Measurements from ENCODE around the gene HOXB8. TPM values are rescaled to one million over a fixed set of nuclear protein-coding genes. Genes with fewer than 3 reads are reported as not detected.

HOXB8 gene
- total and polyA plus RNA-seq, 2 experiments from 2014 or later = 0.31 to 0.57 TPM

DNA sequence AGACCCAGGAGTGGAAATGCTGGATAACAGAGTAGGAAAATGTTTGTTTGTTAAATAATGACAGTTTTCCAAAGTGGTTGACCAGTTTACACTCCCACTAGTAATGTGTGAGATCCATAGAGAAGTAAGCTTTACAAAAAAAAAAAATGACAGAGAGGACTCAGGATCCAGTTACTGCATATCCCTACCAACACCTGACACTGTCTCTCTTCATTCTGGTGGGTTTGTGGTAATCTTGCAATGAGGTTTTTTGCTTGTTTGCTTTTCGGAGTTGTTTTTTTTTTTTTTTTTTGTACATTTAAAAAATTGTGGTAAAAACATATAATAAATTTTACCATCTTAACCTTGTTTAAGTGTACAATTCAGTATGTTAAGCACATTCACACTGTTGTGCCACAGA is 34.6 kb upstream of the HOXB8 start:
- Histone ChIP-seq H3K9me2 (replicated peaks; ENCODE audit: insufficient read depth) (no peaks in the 10 kb centered on the region), H3K79me2 (no peaks in the 10 kb centered on the region), H3K4me2 (no peak overlapping the region), H3K36me3 (replicated peaks; ENCODE audit: insufficient read depth, low read depth) (no peaks in the 10 kb centered on the region), H3K27ac (no peak overlapping the region), H3K4me1 (ENCODE audit: insufficient read depth) (no peaks in the 10 kb centered on the region), H3K27me3 (peaks cover 66% of the 10 kb centered on the region), H3K9me3 (ENCODE audit: low read depth) (no peaks in the 10 kb centered on the region), H3K4me3 (no peak overlapping the region), H2AFZ (no peak overlapping the region), H4K20me1 (ENCODE audit: insufficient read depth, poor library complexity, severe bottlenecking) (no peaks in the 10 kb centered on the region)
- TF ChIP-seq EZH2 (IDR thresholded peaks at IDR 0.05; ENCODE audit: borderline replicate concordance) (no peak), EZH2phosphoT487 (IDR thresholded peaks at IDR 0.05; ENCODE audit: low read depth, severe bottlenecking, unreplicated experiment) (no peak)
- TF ChIP-seq, protein P1, sequence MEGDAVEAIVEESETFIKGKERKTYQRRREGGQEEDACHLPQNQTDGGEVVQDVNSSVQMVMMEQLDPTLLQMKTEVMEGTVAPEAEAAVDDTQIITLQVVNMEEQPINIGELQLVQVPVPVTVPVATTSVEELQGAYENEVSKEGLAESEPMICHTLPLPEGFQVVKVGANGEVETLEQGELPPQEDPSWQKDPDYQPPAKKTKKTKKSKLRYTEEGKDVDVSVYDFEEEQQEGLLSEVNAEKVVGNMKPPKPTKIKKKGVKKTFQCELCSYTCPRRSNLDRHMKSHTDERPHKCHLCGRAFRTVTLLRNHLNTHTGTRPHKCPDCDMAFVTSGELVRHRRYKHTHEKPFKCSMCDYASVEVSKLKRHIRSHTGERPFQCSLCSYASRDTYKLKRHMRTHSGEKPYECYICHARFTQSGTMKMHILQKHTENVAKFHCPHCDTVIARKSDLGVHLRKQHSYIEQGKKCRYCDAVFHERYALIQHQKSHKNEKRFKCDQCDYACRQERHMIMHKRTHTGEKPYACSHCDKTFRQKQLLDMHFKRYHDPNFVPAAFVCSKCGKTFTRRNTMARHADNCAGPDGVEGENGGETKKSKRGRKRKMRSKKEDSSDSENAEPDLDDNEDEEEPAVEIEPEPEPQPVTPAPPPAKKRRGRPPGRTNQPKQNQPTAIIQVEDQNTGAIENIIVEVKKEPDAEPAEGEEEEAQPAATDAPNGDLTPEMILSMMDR (IDR thresholded peaks at IDR 0.05; ENCODE audit: poor library complexity) = no peak
- no peak for DNase-seq (ENCODE audit: low spot score)
- 91% methylated on average over 1 of the region's 1 CpG for WGBS (ENCODE audit: low lambda C conversion rate, missing lambda C conversion rate)

DNA sequence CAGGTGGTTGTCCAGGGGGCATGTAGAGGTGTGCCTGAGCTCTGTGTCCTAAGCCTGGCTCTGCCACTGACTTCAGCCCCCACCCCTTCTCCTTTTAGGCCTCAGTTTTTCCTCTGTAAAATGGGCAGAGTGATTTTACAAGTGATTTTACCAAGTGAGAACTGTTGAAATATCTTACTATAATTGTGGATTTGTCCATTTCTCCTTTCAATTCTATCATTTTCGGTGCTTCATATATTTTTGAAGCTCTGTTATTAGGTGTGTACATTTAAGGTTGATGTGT is 32.8 kb upstream of the HOXB8 start:
- Histone ChIP-seq H3K4me3 (no peak overlapping the region), H4K20me1 (ENCODE audit: insufficient read depth, poor library complexity, severe bottlenecking) (no peaks in the 10 kb centered on the region), H3K27me3 (peaks cover 84% of the 10 kb centered on the region), H3K36me3 (replicated peaks; ENCODE audit: insufficient read depth, low read depth) (no peaks in the 10 kb centered on the region), H3K79me2 (no peaks in the 10 kb centered on the region), H3K9me3 (ENCODE audit: low read depth) (no peaks in the 10 kb centered on the region), H2AFZ (no peak overlapping the region), H3K27ac (no peak overlapping the region), H3K9me2 (replicated peaks; ENCODE audit: insufficient read depth) (no peaks in the 10 kb centered on the region), H3K4me1 (ENCODE audit: insufficient read depth) (no peaks in the 10 kb centered on the region), H3K4me2 (peak overlapping the region; percentile 75)
- DNase-seq (ENCODE audit: low spot score) = no peak
- 64% methylated on average over 1 of the region's 1 CpG for WGBS (ENCODE audit: low lambda C conversion rate, missing lambda C conversion rate)
- TF ChIP-seq EZH2 (IDR thresholded peaks at IDR 0.05; ENCODE audit: borderline replicate concordance) = no peak
- TF ChIP-seq, protein P1 (IDR thresholded peaks at IDR 0.05; ENCODE audit: poor library complexity) = no peak
- TF ChIP-seq EZH2phosphoT487 (IDR thresholded peaks at IDR 0.05; ENCODE audit: low read depth, severe bottlenecking, unreplicated experiment) = no peak

- no peak for DNase-seq (ENCODE audit: low spot score)
- no peaks in the 10 kb centered on the region for H3K9me2 ChIP-seq (replicated peaks; ENCODE audit: insufficient read depth)
- H3K9me3 ChIP-seq (ENCODE audit: low read depth) = no peaks in the 10 kb centered on the region
- no peak overlapping the region for H3K27ac ChIP-seq
- TF ChIP-seq EZH2phosphoT487 (IDR thresholded peaks at IDR 0.05; ENCODE audit: low read depth, severe bottlenecking, unreplicated experiment) = peak; percentile 17
- TF ChIP-seq, protein P1 (IDR thresholded peaks at IDR 0.05; ENCODE audit: poor library complexity) = no peak
- peak; percentile 44 for TF ChIP-seq EZH2 (IDR thresholded peaks at IDR 0.05; ENCODE audit: borderline replicate concordance)
- no peaks in the 10 kb centered on the region for H4K20me1 ChIP-seq (ENCODE audit: insufficient read depth, poor library complexity, severe bottlenecking)
- peak overlapping the region; percentile 18 for H3K4me3 ChIP-seq
- peak overlapping the region; percentile 52 for H2AFZ ChIP-seq
- no peaks in the 10 kb centered on the region for H3K79me2 ChIP-seq
- H3K4me2 ChIP-seq = peak overlapping the region; percentile 75
- 3% methylated on average over 12 of the region's 30 CpGs for WGBS (ENCODE audit: low lambda C conversion rate, missing lambda C conversion rate)
- peaks cover 85% of the 10 kb centered on the region for H3K27me3 ChIP-seq
- no peaks in the 10 kb centered on the region for H3K36me3 ChIP-seq (replicated peaks; ENCODE audit: insufficient read depth, low read depth)
- H3K4me1 ChIP-seq (ENCODE audit: insufficient read depth) = no peaks in the 10 kb centered on the region
Observed at GRCh38 chr17:48647103-48647962, 32.2 kb upstream of the HOXB8 start.

Measured in hepatocyte (in vitro differentiated cells).